GM10266 (cell line): ENCODE results near the gene CHCHD2.
"Not testable (repeated sequence)": the region's sequence is repeated elsewhere in the genome, so short reads cannot be mapped to it uniquely, and the experiment has no call there.

ENCODE experiments used
- DNase-seq: peaks from one replicate; pipeline ENCODE4 v3.0.0; 2012; ENCODE audit errors: extremely low spot score
- TF ChIP-seq, protein P1 (sequence below): IDR thresholded peaks from 2 replicates; pipeline ENCODE4 v1.5.1; 2012; ENCODE audit warnings: mild to moderate bottlenecking, low read depth; ENCODE audit not compliant: control insufficient read depth, insufficient read depth; ENCODE audit errors: missing control alignments

The CHCHD2 gene

GRCh38 chr7:56091591-56091990, 14.7 kb downstream of the CHCHD2 start:
- TF ChIP-seq, protein P1, sequence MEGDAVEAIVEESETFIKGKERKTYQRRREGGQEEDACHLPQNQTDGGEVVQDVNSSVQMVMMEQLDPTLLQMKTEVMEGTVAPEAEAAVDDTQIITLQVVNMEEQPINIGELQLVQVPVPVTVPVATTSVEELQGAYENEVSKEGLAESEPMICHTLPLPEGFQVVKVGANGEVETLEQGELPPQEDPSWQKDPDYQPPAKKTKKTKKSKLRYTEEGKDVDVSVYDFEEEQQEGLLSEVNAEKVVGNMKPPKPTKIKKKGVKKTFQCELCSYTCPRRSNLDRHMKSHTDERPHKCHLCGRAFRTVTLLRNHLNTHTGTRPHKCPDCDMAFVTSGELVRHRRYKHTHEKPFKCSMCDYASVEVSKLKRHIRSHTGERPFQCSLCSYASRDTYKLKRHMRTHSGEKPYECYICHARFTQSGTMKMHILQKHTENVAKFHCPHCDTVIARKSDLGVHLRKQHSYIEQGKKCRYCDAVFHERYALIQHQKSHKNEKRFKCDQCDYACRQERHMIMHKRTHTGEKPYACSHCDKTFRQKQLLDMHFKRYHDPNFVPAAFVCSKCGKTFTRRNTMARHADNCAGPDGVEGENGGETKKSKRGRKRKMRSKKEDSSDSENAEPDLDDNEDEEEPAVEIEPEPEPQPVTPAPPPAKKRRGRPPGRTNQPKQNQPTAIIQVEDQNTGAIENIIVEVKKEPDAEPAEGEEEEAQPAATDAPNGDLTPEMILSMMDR, result no peak

GRCh38 chr7:56087445-56087844, 18.8 kb downstream of the CHCHD2 start:
- DNase-seq, result no peak
- TF ChIP-seq, protein P1, result no peak

More at GRCh38 chr7:56091591-56091990, 14.7 kb downstream of the CHCHD2 start:
- DNase-seq, result no peak

DNA sequence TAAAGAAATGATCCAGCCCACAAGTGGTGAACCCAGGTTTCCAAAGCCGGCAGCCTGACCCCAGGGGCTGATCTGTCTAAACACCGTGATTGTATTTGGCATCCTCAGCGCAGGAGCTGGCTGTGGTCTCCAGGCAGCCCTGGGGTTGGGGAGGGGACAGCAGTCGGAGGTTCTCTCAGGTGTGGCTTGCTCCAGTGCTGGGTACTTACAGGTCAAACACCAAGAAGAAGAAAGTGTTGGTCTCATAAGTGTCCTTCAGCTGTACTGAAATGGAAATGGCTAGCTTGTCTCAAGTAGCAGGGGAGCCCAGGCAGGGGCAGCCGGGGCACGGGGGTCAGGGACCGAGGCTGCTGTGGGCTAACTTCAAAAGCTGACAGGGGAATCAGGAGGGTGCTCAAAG, 19.5 kb downstream of the CHCHD2 start:
- TF ChIP-seq, protein P1, result no peak
- DNase-seq, result no peak

GRCh38 chr7:56083150-56083785, 23.0 kb downstream of the CHCHD2 start:
- TF ChIP-seq, protein P1, result no peak
- DNase-seq, result no peak

DNA sequence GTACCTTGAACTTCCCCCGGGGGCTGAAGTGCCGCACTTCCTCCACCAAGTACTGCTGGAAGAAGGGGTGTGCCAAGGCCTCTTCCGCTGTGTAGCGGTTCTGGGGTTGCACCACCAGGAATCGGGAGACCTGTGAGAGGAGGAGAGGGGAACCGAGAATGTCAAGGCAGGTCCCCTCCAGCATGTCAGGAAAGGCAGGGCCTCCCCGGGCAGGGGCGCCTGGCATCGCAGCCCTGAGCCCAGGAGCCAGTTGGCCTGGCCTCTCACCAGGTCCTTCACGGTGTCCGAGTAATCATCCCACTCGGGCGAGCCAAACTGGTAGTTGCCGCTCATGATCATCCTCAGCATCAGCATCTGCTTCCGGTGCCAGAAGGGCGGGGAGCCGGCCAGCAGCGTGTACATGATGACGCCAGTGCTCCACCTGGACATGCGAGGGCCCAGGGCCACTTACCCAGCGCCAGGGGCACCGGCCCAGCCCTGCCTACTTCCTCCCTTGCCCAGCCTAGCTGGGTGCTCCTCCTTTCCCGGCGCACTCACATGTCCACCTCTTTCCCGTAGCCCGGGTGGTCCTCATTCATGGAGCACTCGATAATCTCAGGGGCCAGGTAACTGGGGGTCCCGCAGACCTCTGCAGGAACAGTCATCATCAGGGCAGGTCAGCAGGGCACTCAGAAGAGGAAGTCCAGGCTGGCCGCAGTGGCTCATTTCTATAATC, 24.5 kb downstream of the CHCHD2 start:
- TF ChIP-seq, protein P1, result no peak
- DNase-seq, result no peak

DNA sequence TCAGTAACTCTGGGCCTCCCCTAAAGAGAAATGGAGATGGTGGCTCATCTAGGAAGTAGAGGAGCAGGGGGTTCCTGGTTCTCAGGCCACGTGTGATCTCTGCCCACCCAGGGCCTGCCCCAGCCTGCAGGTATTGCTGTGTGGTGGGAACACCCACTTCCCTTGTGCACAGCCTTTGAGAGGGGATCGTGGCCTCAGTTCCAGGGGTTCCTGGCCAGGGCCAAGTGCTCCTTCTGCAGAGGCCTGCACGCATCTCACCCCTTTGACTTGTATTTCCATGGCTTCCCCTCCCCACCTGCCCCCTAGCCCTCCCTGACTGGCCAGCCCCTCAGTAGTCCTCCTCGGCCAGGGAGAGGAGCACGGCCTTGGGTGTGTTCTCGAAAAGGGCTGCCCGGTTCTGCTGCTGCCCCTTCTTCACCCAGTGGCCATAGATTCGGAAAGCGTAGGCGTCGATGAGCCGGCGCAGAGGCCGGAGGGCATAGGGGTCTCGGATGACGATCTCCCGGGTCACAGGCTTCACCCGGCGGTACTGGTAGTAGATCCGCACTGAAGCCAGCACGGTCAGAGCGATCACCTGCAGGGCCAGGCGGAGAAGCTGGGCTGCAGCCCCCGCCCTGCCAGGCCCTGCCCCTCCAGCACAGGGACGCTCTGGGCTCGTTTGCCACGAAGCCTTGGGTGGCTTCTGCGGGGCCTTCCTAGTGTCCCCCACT, 25.4 kb downstream of the CHCHD2 start:
- not testable (repeated sequence) for DNase-seq

DNA sequence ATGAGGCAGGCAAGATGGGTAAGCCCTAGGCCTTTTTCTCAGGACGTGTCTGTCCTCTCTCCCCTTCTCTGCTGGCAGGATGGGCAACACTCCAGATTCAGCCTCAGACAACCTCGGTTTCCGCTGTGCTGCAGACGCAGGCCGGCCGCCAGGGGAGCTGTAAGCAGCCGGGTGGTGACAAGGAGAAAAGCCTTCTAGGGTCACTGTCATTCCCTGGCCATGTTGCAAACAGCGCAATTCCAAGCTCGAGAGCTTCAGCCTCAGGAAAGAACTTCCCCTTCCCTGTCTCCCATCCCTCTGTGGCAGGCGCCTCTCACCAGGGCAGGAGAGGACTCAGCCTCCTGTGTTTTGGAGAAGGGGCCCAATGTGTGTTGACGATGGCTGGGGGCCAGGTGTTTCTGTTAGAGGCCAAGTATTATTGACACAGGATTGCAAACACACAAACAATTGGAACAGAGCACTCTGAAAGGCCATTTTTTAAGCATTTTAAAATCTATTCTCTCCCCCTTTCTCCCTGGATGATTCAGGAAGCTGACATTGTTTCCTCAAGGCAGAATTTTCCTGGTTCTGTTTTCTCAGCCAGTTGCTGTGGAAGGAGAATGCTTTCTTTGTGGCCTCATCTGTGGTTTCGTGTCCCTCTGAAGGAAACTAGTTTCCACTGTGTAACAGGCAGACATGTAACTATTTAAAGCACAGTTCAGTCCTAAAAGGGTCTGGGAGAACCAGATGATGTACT, 26.7 kb downstream of the CHCHD2 start:
- TF ChIP-seq, protein P1, result no peak
- DNase-seq, result no peak
